ENCODE results near the gene SAFB. TPM values are rescaled to one million over a fixed set of nuclear protein-coding genes. Genes with fewer than 3 reads are reported as not detected.

Gene SAFB
- polyA plus RNA-seq, 1 experiment: 34.0 TPM

DNA sequence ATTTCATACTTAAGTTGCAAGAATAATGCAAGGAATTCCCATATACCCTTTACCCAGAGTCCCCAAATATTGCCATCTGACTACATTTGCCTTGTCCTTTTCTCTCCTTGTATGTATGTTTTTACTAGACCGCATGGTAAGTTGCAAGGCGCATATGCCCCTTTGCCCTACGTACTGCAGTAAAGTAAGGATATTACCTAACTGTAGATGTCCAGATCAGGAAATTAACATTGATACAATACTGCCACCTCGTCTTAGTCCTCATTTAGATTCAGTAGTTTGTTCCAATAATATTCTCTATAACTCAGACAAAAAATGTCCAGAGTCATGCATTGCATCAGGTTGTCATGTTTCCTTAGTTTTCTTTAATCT lies 9.3 kb downstream of the SAFB start:
- CTCF ChIA-PET: interaction anchor here (1.5 kb wide), 1 partner anchor 58 kb away, joined by 4 read pairs; the partner anchor contains the start of gene RPL36
- DNase-seq (ENCODE audit: low read depth, low spot score): no peak
- POLR2A ChIA-PET: no interaction called here
- TF ChIP-seq, protein P1, sequence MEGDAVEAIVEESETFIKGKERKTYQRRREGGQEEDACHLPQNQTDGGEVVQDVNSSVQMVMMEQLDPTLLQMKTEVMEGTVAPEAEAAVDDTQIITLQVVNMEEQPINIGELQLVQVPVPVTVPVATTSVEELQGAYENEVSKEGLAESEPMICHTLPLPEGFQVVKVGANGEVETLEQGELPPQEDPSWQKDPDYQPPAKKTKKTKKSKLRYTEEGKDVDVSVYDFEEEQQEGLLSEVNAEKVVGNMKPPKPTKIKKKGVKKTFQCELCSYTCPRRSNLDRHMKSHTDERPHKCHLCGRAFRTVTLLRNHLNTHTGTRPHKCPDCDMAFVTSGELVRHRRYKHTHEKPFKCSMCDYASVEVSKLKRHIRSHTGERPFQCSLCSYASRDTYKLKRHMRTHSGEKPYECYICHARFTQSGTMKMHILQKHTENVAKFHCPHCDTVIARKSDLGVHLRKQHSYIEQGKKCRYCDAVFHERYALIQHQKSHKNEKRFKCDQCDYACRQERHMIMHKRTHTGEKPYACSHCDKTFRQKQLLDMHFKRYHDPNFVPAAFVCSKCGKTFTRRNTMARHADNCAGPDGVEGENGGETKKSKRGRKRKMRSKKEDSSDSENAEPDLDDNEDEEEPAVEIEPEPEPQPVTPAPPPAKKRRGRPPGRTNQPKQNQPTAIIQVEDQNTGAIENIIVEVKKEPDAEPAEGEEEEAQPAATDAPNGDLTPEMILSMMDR (IDR thresholded peaks at IDR 0.05; ENCODE audit: low read depth, low read length): no peak
- Histone ChIP-seq H3K27me3 (ENCODE audit: control insufficient read depth, insufficient read depth, low read length) (no peaks in the 10 kb centered on the region), H3K27ac (ENCODE audit: low read depth, low read length) (no peak overlapping the region), H3K4me3 (ENCODE audit: low read depth, low read length) (no peak overlapping the region), H3K9me3 (ENCODE audit: control insufficient read depth, insufficient read depth, low read length) (no peaks in the 10 kb centered on the region)

DNA sequence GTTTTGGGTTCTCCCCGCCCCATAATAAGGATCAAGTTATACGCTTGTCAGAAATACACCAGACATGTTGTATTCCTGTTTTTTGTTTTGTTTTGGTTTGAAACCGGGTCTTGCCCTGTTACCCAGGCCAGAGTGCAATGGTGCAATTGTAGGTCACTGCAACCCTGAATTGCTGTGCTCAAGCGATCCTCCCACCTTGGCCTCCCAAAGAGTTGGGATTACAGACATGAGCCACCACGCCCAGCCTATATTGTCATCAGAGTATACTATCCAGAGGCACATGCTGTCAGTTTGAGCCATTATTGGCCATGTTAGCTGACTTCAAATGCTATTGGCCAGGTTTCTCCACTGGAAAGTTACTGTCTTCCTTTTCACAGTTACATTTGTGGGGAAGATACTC lies 9.8 kb downstream of the SAFB start:
- Histone ChIP-seq H3K27me3 (ENCODE audit: control insufficient read depth, insufficient read depth, low read length) (no peaks in the 10 kb centered on the region), H3K9me3 (ENCODE audit: control insufficient read depth, insufficient read depth, low read length) (no peaks in the 10 kb centered on the region), H3K27ac (ENCODE audit: low read depth, low read length) (no peak overlapping the region), H3K4me3 (ENCODE audit: low read depth, low read length) (no peak overlapping the region)
- no peak for DNase-seq (ENCODE audit: low read depth, low spot score)
- CTCF ChIA-PET: interaction anchor here (1.5 kb wide), 1 partner anchor 57 kb away, joined by 4 read pairs; the partner anchor contains the start of gene RPL36
- TF ChIP-seq, protein P1 (IDR thresholded peaks at IDR 0.05; ENCODE audit: low read depth, low read length): no peak
- POLR2A ChIA-PET: no interaction called here

DNA sequence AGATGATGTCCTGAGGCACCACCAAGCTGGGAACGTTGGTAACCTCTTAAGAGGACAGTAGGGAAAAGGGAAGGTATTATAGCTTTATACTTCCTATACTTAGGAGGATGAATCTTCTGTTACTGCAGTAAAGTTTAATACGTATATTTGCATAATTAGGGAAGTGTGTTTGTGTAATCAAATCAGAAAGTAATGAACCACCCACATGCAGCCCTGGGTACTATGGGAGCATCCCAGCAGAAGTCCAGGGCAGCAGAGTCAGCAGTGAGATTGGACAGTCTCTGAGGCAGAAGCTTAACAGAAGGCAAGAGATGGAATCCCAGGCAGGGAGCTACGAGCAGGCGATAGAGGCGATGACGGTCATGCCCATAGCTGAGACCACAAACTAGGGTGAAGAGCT lies 12.5 kb downstream of the SAFB start:
- no peak overlapping the region for H3K27ac ChIP-seq (ENCODE audit: low read depth, low read length)
- no peaks in the 10 kb centered on the region for H3K9me3 ChIP-seq (ENCODE audit: control insufficient read depth, insufficient read depth, low read length)
- ChIA-PET CTCF (no interaction called here), POLR2A (interaction anchor here (0.5 kb wide), 1 partner anchor 20 kb away, joined by 5 read pairs; no protein-coding TSS in a partner anchor)
- no peaks in the 10 kb centered on the region for H3K27me3 ChIP-seq (ENCODE audit: control insufficient read depth, insufficient read depth, low read length)
- DNase-seq (ENCODE audit: low read depth, low spot score): no peak
- TF ChIP-seq, protein P1 (IDR thresholded peaks at IDR 0.05; ENCODE audit: low read depth, low read length): no peak
- no peak overlapping the region for H3K4me3 ChIP-seq (ENCODE audit: low read depth, low read length)

DNA sequence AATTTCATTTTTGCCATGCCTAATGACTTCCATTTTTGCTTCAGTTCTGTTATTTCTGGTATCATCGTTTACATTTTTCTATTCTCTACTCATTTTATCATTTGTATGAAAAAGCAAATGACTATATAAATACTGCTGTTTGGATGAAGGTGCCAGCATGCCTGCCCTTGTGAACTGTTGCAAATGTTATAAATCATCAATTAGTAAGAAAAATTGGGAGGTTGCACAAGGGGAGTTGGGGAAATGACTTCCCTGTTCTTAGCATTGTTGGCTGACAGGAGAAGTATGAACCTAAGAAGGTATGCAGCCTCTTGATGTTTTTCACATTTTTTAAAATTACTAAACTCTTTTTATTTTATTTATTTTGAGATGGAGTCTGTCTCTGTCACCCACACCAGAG lies 15.1 kb downstream of the SAFB start:
- no peak overlapping the region for H3K4me3 ChIP-seq (ENCODE audit: low read depth, low read length)
- TF ChIP-seq, protein P1 (IDR thresholded peaks at IDR 0.05; ENCODE audit: low read depth, low read length): no peak
- no peaks in the 10 kb centered on the region for H3K27me3 ChIP-seq (ENCODE audit: control insufficient read depth, insufficient read depth, low read length)
- POLR2A ChIA-PET: no interaction called here
- DNase-seq (ENCODE audit: low read depth, low spot score): no peak
- H3K27ac ChIP-seq (ENCODE audit: low read depth, low read length): no peak overlapping the region
- CTCF ChIA-PET: no interaction called here
- no peaks in the 10 kb centered on the region for H3K9me3 ChIP-seq (ENCODE audit: control insufficient read depth, insufficient read depth, low read length)

DNA sequence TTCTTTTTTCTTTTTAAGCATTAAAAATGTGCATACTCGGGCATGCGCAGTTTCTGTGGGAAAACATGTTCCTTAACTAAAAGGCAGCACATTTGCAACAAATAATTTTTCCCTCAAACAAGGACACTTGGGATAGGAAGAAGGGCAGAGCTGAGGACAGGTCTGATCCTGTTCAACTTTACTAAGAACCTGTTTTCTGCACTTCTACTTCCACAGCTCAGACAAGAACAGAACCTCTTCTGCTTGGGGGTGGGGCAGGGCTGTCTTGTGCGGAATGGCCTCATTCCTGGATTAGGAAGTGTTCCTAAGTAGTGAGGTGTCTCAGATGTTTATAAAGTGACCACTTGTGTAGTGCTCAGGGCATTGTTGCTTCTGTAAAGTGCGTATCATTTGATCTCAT lies 18.3 kb downstream of the SAFB start:
- no peak overlapping the region for H3K27ac ChIP-seq (ENCODE audit: low read depth, low read length)
- no peaks in the 10 kb centered on the region for H3K27me3 ChIP-seq (ENCODE audit: control insufficient read depth, insufficient read depth, low read length)
- ChIA-PET CTCF (no interaction called here), POLR2A (no interaction called here)
- TF ChIP-seq, protein P1 (IDR thresholded peaks at IDR 0.05; ENCODE audit: low read depth, low read length): no peak
- no peak overlapping the region for H3K4me3 ChIP-seq (ENCODE audit: low read depth, low read length)
- H3K9me3 ChIP-seq (ENCODE audit: control insufficient read depth, insufficient read depth, low read length): no peaks in the 10 kb centered on the region
- DNase-seq (ENCODE audit: low read depth, low spot score): no peak

All from AG04450 (cell line).